Measurements from ENCODE around the gene PHF10. TPM values are rescaled to one million over a fixed set of nuclear protein-coding genes. Genes with fewer than 3 reads are reported as not detected.
A peak's percentile ranks its signal among the peaks of the same experiment; 100 is the strongest.

The PHF10 gene
- total and polyA plus RNA-seq, 2 donors (not counting 1 experiment from before 2014, with no cell fraction given) = 32.9 to 74.6 TPM

DNA sequence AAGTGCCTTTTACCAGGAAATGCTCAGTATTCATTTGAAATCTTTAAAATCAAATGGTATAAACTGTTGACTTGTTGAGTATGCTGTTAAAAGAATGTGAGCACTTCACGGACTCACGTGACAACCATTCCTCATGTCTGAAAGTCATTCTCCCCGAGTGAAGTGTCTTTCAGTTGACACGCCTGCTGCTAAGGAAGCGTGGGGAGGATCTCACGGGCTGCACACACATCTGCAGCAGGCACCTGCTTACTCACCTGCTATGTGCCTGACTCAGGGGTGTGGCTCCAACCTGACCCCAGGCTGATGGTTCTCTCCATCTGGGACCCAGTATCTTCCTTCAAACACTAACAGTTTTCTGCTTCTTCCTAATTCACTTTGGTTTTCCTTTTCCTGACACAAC, 55.2 kb downstream of the PHF10 start:
- POLR2A ChIA-PET = no interaction called here
- H3K4me3 Mint-ChIP-seq = no peak overlapping the region
- 94% methylated on average over 6 of the region's 6 CpGs for WGBS (ENCODE audit: insufficient coverage)

DNA sequence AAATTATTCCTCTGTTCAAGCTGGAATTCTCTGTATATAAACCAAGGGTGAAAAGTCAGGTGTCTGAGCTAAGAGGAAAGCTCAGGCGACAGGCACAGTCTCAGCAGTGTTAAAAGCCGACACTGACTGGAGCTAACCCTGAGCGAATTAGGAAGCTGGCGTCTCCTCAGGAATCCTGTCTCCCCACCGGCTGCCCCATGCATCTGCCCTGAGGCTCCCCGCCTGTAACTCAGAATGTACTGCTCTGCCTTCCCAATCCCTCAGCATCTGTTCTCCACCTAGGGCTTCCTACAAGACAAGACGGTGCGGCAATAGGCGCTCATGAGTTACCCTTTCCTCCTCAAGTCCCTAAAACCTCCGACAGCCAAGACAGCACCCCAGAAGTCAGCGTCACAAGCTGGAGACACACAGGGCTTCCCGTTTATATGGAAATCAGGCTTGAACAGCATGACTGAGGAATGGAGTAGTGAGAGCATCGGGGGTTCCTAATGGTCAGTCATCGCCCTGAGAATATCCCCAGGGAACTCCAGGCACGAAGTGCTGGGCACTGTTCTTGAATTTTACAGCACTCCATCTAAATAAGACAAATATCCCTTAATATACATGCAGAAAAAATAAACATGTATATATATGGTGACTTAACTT, 56.0 kb downstream of the PHF10 start:
- intact Hi-C loops (cut with micrococcal nuclease) = no loop called here
- H3K4me3 Mint-ChIP-seq = no peak overlapping the region
- ATAC-seq (ENCODE audit: low read depth) (no peak), DNase-seq (no peak)
- CTCF ChIA-PET = interaction anchor here (0.8 kb wide), 1 partner anchor 84 kb away, joined by 3 read pairs; no protein-coding TSS in a partner anchor
- Histone ChIP-seq H3K27ac (ENCODE audit: low read length in 2 of 2) (no peak overlapping the region), H3K36me3 (replicated peaks in 1 of 2; ENCODE audit: control extremely low read depth in 1 of 2, control insufficient read depth in 1 of 2, extremely low read depth in 1 of 2, insufficient read depth in 2 of 2, low read length in 1 of 2) (peaks cover 2 to 27% of the 10 kb centered on the region in 2 experiments), H3K79me2 (ENCODE audit: control insufficient read depth, insufficient read depth, low read length) (no peaks in the 10 kb centered on the region), H2AFZ (ENCODE audit: insufficient read depth, low read depth, low read length, poor library complexity, severe bottlenecking) (no peak overlapping the region), H3K4me2 (replicated peaks; ENCODE audit: low read depth, low read length, poor library complexity, severe bottlenecking) (no peak overlapping the region), H3K4me3 (ENCODE audit: control extremely low read depth in 1 of 5, extremely low read depth in 1 of 5, insufficient read depth in 1 of 5, low read depth in 2 of 5, low read length in 4 of 5) (no peak overlapping the region), H3K9me3 (ENCODE audit: control extremely low read depth in 1 of 3, control insufficient read depth in 2 of 3, insufficient read depth in 1 of 3, low read length in 2 of 3) (no peaks in the 10 kb centered on the region), H3K4me1 (ENCODE audit: control insufficient read depth in 2 of 2, insufficient read depth in 2 of 2, low read length in 2 of 2) (no peaks in the 10 kb centered on the region), H4K20me1 (ENCODE audit: control insufficient read depth, insufficient read depth, low read length, poor library complexity, severe bottlenecking) (no peaks in the 10 kb centered on the region), H3K27me3 (replicated peaks in 1 of 4; ENCODE audit: control extremely low read depth in 1 of 4, control insufficient read depth in 3 of 4, insufficient read depth in 4 of 4, low read length in 3 of 4) (no peaks in the 10 kb centered on the region), H3K9ac (ENCODE audit: low read length) (no peak overlapping the region)
- H3K4me1 Mint-ChIP-seq = no peaks in the 10 kb centered on the region
- POLR2A ChIA-PET = no interaction called here
- WGBS (ENCODE audit: insufficient coverage) = 99% methylated on average over 9 of the region's 15 CpGs
- H3K27ac Mint-ChIP-seq = no peak overlapping the region
- no peaks in the 10 kb centered on the region for H3K27me3 Mint-ChIP-seq
- TF ChIP-seq, protein P1, sequence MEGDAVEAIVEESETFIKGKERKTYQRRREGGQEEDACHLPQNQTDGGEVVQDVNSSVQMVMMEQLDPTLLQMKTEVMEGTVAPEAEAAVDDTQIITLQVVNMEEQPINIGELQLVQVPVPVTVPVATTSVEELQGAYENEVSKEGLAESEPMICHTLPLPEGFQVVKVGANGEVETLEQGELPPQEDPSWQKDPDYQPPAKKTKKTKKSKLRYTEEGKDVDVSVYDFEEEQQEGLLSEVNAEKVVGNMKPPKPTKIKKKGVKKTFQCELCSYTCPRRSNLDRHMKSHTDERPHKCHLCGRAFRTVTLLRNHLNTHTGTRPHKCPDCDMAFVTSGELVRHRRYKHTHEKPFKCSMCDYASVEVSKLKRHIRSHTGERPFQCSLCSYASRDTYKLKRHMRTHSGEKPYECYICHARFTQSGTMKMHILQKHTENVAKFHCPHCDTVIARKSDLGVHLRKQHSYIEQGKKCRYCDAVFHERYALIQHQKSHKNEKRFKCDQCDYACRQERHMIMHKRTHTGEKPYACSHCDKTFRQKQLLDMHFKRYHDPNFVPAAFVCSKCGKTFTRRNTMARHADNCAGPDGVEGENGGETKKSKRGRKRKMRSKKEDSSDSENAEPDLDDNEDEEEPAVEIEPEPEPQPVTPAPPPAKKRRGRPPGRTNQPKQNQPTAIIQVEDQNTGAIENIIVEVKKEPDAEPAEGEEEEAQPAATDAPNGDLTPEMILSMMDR (IDR thresholded peaks at IDR 0.05) = no peak
- TF ChIP-seq EZH2 (IDR thresholded peaks at IDR 0.05; ENCODE audit: borderline replicate concordance, insufficient read depth, low read depth, low read length, poor library complexity, severe bottlenecking) = no peak
- no peaks in the 10 kb centered on the region for H3K9me3 Mint-ChIP-seq (ENCODE audit: insufficient read depth)

More for the DNA sequence above, 55.2 kb downstream of the PHF10 start:
- intact Hi-C loops (cut with micrococcal nuclease) = no loop called here
- no peaks in the 10 kb centered on the region for H3K79me2 ChIP-seq (ENCODE audit: control insufficient read depth, insufficient read depth, low read length)
- H3K4me3 ChIP-seq (ENCODE audit: control extremely low read depth in 1 of 5, extremely low read depth in 1 of 5, insufficient read depth in 1 of 5, low read depth in 2 of 5, low read length in 4 of 5) = no peak overlapping the region
- peaks cover 0 to 23% of the 10 kb centered on the region in 2 experiments for H3K36me3 ChIP-seq (replicated peaks in 1 of 2; ENCODE audit: control extremely low read depth in 1 of 2, control insufficient read depth in 1 of 2, extremely low read depth in 1 of 2, insufficient read depth in 2 of 2, low read length in 1 of 2)
- no peak overlapping the region for H3K27ac ChIP-seq (ENCODE audit: low read length in 2 of 2)
- Mint-ChIP-seq H3K4me1 (no peaks in the 10 kb centered on the region), H3K27ac (peak overlapping the region; percentile 11), H3K9me3 (ENCODE audit: insufficient read depth) (no peaks in the 10 kb centered on the region), H3K27me3 (no peaks in the 10 kb centered on the region)
- H3K4me2 ChIP-seq (replicated peaks; ENCODE audit: low read depth, low read length, poor library complexity, severe bottlenecking) = no peak overlapping the region
- TF ChIP-seq EZH2 (IDR thresholded peaks at IDR 0.05; ENCODE audit: borderline replicate concordance, insufficient read depth, low read depth, low read length, poor library complexity, severe bottlenecking) = no peak
- TF ChIP-seq, protein P1 (IDR thresholded peaks at IDR 0.05) = no peak
- no peaks in the 10 kb centered on the region for H3K27me3 ChIP-seq (replicated peaks in 1 of 4; ENCODE audit: control extremely low read depth in 1 of 4, control insufficient read depth in 3 of 4, insufficient read depth in 4 of 4, low read length in 3 of 4)
- DNase-seq (no peak), ATAC-seq (ENCODE audit: low read depth) (no peak)
- CTCF ChIA-PET = no interaction called here
- H4K20me1 ChIP-seq (ENCODE audit: control insufficient read depth, insufficient read depth, low read length, poor library complexity, severe bottlenecking) = no peaks in the 10 kb centered on the region
- no peak overlapping the region for H2AFZ ChIP-seq (ENCODE audit: insufficient read depth, low read depth, low read length, poor library complexity, severe bottlenecking)
- no peaks in the 10 kb centered on the region for H3K9me3 ChIP-seq (ENCODE audit: control extremely low read depth in 1 of 3, control insufficient read depth in 2 of 3, insufficient read depth in 1 of 3, low read length in 2 of 3)
- no peaks in the 10 kb centered on the region for H3K4me1 ChIP-seq (ENCODE audit: control insufficient read depth in 2 of 2, insufficient read depth in 2 of 2, low read length in 2 of 2)
- H3K9ac ChIP-seq (ENCODE audit: low read length) = no peak overlapping the region
